GM12878 (cell line): Measurements from ENCODE around the gene EXOSC10. TPM values are rescaled to one million over a fixed set of nuclear protein-coding genes. Genes with fewer than 3 reads are reported as not detected.

ENCODE experiments used
- EED ChIP-seq: sonication (generic); IDR thresholded peaks from 2 replicates; pipeline ENCODE4 v1.6.1; 2016; ENCODE audit warnings: antibody characterized with exemption, low read depth
- FOS ChIP-seq: IDR thresholded peaks from 3 replicates; pipeline ENCODE4 v1.6.1; 2011; ENCODE audit warnings: borderline replicate concordance; ENCODE audit not compliant: insufficient read length; ENCODE audit errors: extremely low read depth
- PBX3 ChIP-seq: IDR thresholded peaks from 2 replicates; pipeline ENCODE4 v1.6.1; 2011; ENCODE audit warnings: mild to moderate bottlenecking, low read depth, low read length, moderate library complexity; ENCODE audit not compliant: insufficient replicate concordance
- SMC3 ChIP-seq: IDR thresholded peaks from 2 replicates; pipeline ENCODE4 v1.6.1; 2011; ENCODE audit warnings: low read length, improper control_type of control experiment, borderline replicate concordance
- YY1 ChIP-seq: IDR thresholded peaks from 2 replicates; pipeline ENCODE4 v1.6.1; 2011; ENCODE audit warnings: low read depth, mild to moderate bottlenecking, low read length
- ZNF274 ChIP-seq: IDR thresholded peaks from one replicate; pipeline ENCODE4 v1.8.0; 2011; ENCODE audit not compliant: insufficient read length, insufficient read depth
- polyA plus RNA-seq, 11 experiments: library from polyadenylated mRNA; depleted of rRNA in 4 of 11; unstranded in 6 of 11; stranded (reverse) in 5 of 11; fragments of >200 nt; fragmentation: Nextera tagmentation in 4 of 11; fragmentation: Illumina TruSeq in 1 of 11; extraction: Ambion mirVana in 4 of 11; extraction: Trizol in 1 of 11; gene quantifications; 1 replicate in 1 of 11; 2 replicates in 10 of 11; pipeline versions ENCODE4 v1.2.1 to v1.2.3, GENCODE V29; 2011 to 2016; ENCODE audit warnings: inconsistent platforms in 2 of 11, missing spikeins in 2 of 11, low read depth in 1 of 11
- total RNA-seq, 4 experiments: library from RNA; depleted of rRNA in 3 of 4; stranded (reverse); fragments of >200 nt in 3 of 4; fragmentation: Illumina TruSeq in 1 of 4; extraction: Trizol in 1 of 4; gene quantifications; 2 replicates each; pipeline versions ENCODE4 v1.2.1 to v1.2.3, GENCODE V29; 2013 to 2021
- TF ChIP-seq, protein P1 (sequence below): fragments of 450-650 bp; IDR thresholded peaks from 2 replicates; pipeline ENCODE4 v1.6.1; 2018; ENCODE audit warnings: borderline replicate concordance, mild to moderate bottlenecking; ENCODE audit not compliant: partially characterized antibody
- TF ChIP-seq, protein P2 (sequence below): fragments of 450-650 bp; IDR thresholded peaks from 2 replicates; pipeline ENCODE4 v1.6.1; 2016; ENCODE audit warnings: mild to moderate bottlenecking

EXOSC10 gene
- total and polyA plus RNA-seq, 10 of the 15 experiments (the other 5 are each of a cell fraction or from before 2014, with no cell fraction given) = 16.2 to 86.5 (median 66.4) TPM

- TF ChIP-seq PBX3 (no peak), EED (no peak), FOS (no peak), SMC3 (no peak), YY1 (no peak), ZNF274 (no peak)
- TF ChIP-seq, protein P1, sequence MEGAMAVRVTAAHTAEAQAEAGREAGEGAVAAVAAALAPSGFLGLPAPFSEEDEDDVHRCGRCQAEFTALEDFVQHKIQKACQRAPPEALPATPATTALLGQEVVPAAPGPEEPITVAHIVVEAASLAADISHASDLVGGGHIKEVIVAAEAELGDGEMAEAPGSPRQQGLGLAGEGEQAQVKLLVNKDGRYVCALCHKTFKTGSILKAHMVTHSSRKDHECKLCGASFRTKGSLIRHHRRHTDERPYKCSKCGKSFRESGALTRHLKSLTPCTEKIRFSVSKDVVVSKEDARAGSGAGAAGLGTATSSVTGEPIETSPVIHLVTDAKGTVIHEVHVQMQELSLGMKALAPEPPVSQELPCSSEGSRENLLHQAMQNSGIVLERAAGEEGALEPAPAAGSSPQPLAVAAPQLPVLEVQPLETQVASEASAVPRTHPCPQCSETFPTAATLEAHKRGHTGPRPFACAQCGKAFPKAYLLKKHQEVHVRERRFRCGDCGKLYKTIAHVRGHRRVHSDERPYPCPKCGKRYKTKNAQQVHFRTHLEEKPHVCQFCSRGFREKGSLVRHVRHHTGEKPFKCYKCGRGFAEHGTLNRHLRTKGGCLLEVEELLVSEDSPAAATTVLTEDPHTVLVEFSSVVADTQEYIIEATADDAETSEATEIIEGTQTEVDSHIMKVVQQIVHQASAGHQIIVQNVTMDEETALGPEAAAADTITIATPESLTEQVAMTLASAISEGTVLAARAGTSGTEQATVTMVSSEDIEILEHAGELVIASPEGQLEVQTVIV = no peak
- TF ChIP-seq, protein P2, sequence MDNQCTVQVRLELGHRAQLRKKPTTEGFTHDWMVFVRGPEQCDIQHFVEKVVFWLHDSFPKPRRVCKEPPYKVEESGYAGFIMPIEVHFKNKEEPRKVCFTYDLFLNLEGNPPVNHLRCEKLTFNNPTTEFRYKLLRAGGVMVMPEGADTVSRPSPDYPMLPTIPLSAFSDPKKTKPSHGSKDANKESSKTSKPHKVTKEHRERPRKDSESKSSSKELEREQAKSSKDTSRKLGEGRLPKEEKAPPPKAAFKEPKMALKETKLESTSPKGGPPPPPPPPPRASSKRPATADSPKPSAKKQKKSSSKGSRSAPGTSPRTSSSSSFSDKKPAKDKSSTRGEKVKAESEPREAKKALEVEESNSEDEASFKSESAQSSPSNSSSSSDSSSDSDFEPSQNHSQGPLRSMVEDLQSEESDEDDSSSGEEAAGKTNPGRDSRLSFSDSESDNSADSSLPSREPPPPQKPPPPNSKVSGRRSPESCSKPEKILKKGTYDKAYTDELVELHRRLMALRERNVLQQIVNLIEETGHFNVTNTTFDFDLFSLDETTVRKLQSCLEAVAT = no peak
Observed at GRCh38 chr1:11026052-11026451, 73.6 kb downstream of the EXOSC10 start (continued).
